Measurements from ENCODE around the gene CD164L2. TPM values are rescaled to one million over a fixed set of nuclear protein-coding genes. Genes with fewer than 3 reads are reported as not detected.

The CD164L2 gene
- total and polyA plus RNA-seq, 2 experiments from 2014 or later = 2.0 to 2.8 TPM

DNA sequence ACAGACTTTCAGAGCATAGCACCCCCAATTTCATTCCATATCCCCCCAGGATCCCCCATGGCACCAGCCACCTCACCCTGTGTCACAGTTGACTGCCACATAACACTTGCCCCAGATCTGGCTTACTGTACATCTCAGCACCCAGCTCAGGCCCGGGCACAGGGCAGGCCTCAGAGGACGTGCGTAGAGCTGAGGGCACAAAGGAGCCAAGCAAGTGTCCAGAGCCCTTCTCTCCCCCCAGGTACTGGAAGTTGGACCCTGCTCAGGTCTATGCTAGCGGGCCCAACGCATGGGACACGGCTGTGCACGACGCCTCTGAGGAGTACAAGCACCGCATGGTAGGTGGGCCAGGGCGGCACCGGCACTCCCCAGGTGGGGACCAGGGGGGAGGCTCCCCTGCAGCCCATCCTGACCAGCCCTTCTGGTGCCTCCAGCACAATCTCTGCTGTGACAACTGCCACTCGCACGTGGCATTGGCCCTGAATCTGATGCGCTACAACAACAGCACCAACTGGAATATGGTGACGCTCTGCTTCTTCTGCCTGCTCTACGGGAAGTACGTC is 49.3 kb downstream of the CD164L2 start:
- Histone ChIP-seq H2AFZ (no peak overlapping the region), H3K4me1 (ENCODE audit: insufficient read depth) (no peaks in the 10 kb centered on the region), H3F3A (replicated peaks; ENCODE audit: low read depth) (peaks cover 5% of the 10 kb centered on the region; the same call in 1 of the 2 replicates), H3K9me2 (ENCODE audit: insufficient read depth) (no peaks in the 10 kb centered on the region), H3K27me3 (ENCODE audit: insufficient read depth) (no peaks in the 10 kb centered on the region), H4K20me1 (replicated peaks; ENCODE audit: insufficient read depth) (peaks cover 5% of the 10 kb centered on the region; the same call in 1 of the 2 replicates), H3K36me3 (ENCODE audit: insufficient read depth) (peaks cover 4% of the 10 kb centered on the region; the same call in 1 of the 2 replicates), H3K4me3 (no peak overlapping the region), H3K27ac (ENCODE audit: low read depth) (no peak overlapping the region), H3K79me2 (replicated peaks; ENCODE audit: insufficient read depth) (peaks cover 9% of the 10 kb centered on the region), H3K4me2 (no peak overlapping the region)
- DNase-seq (ENCODE audit: low spot score) = no peak
- no peak for TF ChIP-seq POLR2AphosphoS5 (IDR thresholded peaks at IDR 0.05; ENCODE audit: low read depth)
- TF ChIP-seq STAT1 (IDR thresholded peaks at IDR 0.05; ENCODE audit: unreplicated experiment) = no peak
- TF ChIP-seq, protein P1, sequence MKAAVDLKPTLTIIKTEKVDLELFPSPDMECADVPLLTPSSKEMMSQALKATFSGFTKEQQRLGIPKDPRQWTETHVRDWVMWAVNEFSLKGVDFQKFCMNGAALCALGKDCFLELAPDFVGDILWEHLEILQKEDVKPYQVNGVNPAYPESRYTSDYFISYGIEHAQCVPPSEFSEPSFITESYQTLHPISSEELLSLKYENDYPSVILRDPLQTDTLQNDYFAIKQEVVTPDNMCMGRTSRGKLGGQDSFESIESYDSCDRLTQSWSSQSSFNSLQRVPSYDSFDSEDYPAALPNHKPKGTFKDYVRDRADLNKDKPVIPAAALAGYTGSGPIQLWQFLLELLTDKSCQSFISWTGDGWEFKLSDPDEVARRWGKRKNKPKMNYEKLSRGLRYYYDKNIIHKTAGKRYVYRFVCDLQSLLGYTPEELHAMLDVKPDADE (IDR thresholded peaks at IDR 0.05) = no peak
- TF ChIP-seq, protein P2, sequence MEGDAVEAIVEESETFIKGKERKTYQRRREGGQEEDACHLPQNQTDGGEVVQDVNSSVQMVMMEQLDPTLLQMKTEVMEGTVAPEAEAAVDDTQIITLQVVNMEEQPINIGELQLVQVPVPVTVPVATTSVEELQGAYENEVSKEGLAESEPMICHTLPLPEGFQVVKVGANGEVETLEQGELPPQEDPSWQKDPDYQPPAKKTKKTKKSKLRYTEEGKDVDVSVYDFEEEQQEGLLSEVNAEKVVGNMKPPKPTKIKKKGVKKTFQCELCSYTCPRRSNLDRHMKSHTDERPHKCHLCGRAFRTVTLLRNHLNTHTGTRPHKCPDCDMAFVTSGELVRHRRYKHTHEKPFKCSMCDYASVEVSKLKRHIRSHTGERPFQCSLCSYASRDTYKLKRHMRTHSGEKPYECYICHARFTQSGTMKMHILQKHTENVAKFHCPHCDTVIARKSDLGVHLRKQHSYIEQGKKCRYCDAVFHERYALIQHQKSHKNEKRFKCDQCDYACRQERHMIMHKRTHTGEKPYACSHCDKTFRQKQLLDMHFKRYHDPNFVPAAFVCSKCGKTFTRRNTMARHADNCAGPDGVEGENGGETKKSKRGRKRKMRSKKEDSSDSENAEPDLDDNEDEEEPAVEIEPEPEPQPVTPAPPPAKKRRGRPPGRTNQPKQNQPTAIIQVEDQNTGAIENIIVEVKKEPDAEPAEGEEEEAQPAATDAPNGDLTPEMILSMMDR (conservative IDR thresholded peaks at IDR 0.05; ENCODE audit: low read depth in 2 of 2) = no peak
- TF ChIP-seq JUNB (IDR thresholded peaks at IDR 0.05; ENCODE audit: unreplicated experiment) = no peak
- TF ChIP-seq NANOG (IDR thresholded peaks at IDR 0.05; ENCODE audit: borderline replicate concordance) = no peak
- TF ChIP-seq, protein P3, sequence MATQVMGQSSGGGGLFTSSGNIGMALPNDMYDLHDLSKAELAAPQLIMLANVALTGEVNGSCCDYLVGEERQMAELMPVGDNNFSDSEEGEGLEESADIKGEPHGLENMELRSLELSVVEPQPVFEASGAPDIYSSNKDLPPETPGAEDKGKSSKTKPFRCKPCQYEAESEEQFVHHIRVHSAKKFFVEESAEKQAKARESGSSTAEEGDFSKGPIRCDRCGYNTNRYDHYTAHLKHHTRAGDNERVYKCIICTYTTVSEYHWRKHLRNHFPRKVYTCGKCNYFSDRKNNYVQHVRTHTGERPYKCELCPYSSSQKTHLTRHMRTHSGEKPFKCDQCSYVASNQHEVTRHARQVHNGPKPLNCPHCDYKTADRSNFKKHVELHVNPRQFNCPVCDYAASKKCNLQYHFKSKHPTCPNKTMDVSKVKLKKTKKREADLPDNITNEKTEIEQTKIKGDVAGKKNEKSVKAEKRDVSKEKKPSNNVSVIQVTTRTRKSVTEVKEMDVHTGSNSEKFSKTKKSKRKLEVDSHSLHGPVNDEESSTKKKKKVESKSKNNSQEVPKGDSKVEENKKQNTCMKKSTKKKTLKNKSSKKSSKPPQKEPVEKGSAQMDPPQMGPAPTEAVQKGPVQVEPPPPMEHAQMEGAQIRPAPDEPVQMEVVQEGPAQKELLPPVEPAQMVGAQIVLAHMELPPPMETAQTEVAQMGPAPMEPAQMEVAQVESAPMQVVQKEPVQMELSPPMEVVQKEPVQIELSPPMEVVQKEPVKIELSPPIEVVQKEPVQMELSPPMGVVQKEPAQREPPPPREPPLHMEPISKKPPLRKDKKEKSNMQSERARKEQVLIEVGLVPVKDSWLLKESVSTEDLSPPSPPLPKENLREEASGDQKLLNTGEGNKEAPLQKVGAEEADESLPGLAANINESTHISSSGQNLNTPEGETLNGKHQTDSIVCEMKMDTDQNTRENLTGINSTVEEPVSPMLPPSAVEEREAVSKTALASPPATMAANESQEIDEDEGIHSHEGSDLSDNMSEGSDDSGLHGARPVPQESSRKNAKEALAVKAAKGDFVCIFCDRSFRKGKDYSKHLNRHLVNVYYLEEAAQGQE (IDR thresholded peaks at IDR 0.05; ENCODE audit: unreplicated experiment) = no peak
- TF ChIP-seq ZNF331 (CRISPR knock-in tag; IDR thresholded peaks at IDR 0.05; ENCODE audit: low read depth) = no peak
- TF ChIP-seq, protein P4, sequence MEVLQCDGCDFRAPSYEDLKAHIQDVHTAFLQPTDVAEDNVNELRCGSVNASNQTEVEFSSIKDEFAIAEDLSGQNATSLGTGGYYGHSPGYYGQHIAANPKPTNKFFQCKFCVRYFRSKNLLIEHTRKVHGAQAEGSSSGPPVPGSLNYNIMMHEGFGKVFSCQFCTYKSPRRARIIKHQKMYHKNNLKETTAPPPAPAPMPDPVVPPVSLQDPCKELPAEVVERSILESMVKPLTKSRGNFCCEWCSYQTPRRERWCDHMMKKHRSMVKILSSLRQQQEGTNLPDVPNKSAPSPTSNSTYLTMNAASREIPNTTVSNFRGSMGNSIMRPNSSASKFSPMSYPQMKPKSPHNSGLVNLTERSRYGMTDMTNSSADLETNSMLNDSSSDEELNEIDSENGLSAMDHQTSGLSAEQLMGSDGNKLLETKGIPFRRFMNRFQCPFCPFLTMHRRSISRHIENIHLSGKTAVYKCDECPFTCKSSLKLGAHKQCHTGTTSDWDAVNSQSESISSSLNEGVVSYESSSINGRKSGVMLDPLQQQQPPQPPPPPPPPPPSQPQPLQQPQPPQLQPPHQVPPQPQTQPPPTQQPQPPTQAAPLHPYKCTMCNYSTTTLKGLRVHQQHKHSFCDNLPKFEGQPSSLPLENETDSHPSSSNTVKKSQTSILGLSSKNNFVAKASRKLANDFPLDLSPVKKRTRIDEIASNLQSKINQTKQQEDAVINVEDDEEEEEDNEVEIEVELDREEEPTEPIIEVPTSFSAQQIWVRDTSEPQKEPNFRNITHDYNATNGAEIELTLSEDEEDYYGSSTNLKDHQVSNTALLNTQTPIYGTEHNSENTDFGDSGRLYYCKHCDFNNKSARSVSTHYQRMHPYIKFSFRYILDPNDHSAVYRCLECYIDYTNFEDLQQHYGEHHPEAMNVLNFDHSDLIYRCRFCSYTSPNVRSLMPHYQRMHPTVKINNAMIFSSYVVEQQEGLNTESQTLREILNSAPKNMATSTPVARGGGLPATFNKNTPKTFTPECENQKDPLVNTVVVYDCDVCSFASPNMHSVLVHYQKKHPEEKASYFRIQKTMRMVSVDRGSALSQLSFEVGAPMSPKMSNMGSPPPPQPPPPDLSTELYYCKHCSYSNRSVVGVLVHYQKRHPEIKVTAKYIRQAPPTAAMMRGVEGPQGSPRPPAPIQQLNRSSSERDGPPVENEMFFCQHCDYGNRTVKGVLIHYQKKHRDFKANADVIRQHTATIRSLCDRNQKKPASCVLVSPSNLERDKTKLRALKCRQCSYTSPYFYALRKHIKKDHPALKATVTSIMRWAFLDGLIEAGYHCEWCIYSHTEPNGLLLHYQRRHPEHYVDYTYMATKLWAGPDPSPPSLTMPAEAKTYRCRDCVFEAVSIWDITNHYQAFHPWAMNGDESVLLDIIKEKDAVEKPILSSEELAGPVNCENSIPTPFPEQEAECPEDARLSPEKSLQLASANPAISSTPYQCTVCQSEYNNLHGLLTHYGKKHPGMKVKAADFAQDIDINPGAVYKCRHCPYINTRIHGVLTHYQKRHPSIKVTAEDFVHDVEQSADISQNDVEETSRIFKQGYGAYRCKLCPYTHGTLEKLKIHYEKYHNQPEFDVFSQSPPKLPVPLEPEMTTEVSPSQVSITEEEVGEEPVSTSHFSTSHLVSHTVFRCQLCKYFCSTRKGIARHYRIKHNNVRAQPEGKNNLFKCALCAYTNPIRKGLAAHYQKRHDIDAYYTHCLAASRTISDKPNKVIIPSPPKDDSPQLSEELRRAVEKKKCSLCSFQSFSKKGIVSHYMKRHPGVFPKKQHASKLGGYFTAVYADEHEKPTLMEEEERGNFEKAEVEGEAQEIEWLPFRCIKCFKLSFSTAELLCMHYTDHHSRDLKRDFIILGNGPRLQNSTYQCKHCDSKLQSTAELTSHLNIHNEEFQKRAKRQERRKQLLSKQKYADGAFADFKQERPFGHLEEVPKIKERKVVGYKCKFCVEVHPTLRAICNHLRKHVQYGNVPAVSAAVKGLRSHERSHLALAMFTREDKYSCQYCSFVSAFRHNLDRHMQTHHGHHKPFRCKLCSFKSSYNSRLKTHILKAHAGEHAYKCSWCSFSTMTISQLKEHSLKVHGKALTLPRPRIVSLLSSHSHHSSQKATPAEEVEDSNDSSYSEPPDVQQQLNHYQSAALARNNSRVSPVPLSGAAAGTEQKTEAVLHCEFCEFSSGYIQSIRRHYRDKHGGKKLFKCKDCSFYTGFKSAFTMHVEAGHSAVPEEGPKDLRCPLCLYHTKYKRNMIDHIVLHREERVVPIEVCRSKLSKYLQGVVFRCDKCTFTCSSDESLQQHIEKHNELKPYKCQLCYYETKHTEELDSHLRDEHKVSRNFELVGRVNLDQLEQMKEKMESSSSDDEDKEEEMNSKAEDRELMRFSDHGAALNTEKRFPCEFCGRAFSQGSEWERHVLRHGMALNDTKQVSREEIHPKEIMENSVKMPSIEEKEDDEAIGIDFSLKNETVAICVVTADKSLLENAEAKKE (CRISPR knock-in tag; IDR thresholded peaks at IDR 0.05) = no peak
- no peak for TF ChIP-seq ZNF114 (CRISPR knock-in tag; IDR thresholded peaks at IDR 0.05)
- no peak for TF ChIP-seq EZH2 (IDR thresholded peaks at IDR 0.05; ENCODE audit: low read depth, unreplicated experiment)
- TF ChIP-seq EZH2phosphoT487 (IDR thresholded peaks at IDR 0.05; ENCODE audit: unreplicated experiment) = no peak
- no peak for TF ChIP-seq CREB1 (CRISPR knock-in tag; IDR thresholded peaks at IDR 0.05; ENCODE audit: low read depth)
- H3K4me1 Mint-ChIP-seq = no peaks in the 10 kb centered on the region; the same call in 2 of the 3 replicates
- H3K4me3 Mint-ChIP-seq = no peak overlapping the region
- H3K27ac Mint-ChIP-seq = no peak overlapping the region
- H3K36me3 Mint-ChIP-seq (ENCODE audit: low read depth) = peaks cover 42% of the 10 kb centered on the region
- peaks cover 14% of the 10 kb centered on the region for H3K27me3 Mint-ChIP-seq (ENCODE audit: insufficient read depth, low read depth, poor library complexity)
- H3K9me3 Mint-ChIP-seq = no peaks in the 10 kb centered on the region
- ATAC-seq = no peak

All from GM23338 (cell line).